ENCODE data around the gene CAVIN1.
"Not testable (repeated sequence)": the region's sequence is repeated elsewhere in the genome, so short reads cannot be mapped to it uniquely, and the experiment has no call there.

The CAVIN1 gene

DNA sequence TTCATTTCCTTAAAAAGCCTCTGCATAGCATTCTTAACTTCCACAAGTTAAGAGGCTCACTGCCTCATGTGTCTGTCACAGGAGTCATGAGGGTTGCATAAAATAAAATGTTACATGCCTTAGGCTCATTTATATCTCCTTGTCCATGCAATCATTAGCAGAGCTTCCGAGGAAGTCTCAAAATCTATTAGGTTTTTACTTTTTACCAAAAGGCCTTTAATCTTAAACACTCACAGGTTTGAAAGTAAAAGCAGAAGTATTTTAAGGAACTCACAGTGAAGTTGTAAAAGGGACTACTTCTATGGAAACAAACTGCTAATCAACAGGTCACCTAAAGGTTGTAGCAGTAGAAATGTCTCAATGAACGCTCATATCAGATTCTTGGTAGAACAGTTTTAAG, 30.4 kb upstream of the CAVIN1 start:
- H3K4me1 ChIP-seq, result peaks cover 0 to 18% (median 2%) of the 10 kb centered on the region in 4 donors
- peak overlapping the region in 1 of 2 donors; percentile 7 for H3K27ac ChIP-seq
- DNase-seq, result no peak
- H3K4me3 ChIP-seq, result no peak overlapping the region
- H3K36me3 ChIP-seq, result no peaks in the 10 kb centered on the region
- no peaks in the 10 kb centered on the region for H3K9me3 ChIP-seq
- intact Hi-C loops (cut with DNase I; ENCODE audit: low total_unique reads), result no loop called here
- H3K27me3 ChIP-seq, result no peaks in the 10 kb centered on the region
- TF ChIP-seq, protein P1, sequence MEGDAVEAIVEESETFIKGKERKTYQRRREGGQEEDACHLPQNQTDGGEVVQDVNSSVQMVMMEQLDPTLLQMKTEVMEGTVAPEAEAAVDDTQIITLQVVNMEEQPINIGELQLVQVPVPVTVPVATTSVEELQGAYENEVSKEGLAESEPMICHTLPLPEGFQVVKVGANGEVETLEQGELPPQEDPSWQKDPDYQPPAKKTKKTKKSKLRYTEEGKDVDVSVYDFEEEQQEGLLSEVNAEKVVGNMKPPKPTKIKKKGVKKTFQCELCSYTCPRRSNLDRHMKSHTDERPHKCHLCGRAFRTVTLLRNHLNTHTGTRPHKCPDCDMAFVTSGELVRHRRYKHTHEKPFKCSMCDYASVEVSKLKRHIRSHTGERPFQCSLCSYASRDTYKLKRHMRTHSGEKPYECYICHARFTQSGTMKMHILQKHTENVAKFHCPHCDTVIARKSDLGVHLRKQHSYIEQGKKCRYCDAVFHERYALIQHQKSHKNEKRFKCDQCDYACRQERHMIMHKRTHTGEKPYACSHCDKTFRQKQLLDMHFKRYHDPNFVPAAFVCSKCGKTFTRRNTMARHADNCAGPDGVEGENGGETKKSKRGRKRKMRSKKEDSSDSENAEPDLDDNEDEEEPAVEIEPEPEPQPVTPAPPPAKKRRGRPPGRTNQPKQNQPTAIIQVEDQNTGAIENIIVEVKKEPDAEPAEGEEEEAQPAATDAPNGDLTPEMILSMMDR (IDR thresholded peaks at IDR 0.05), result no peak

GRCh38 chr17:42451270-42451669, 28.2 kb upstream of the CAVIN1 start:
- DNase-seq; H3K4me3 ChIP-seq; intact Hi-C loops (cut with DNase I; ENCODE audit: low total_unique reads): not testable (repeated sequence)

GRCh38 chr17:42449838-42450237, 26.8 kb upstream of the CAVIN1 start:
- H3K27me3 ChIP-seq, result not testable (repeated sequence)

More at GRCh38 chr17:42451270-42451669, 28.2 kb upstream of the CAVIN1 start:
- H3K36me3 ChIP-seq, H3K27me3 ChIP-seq, H3K9me3 ChIP-seq, H3K4me1 ChIP-seq, H3K27ac ChIP-seq: not testable (repeated sequence)

DNA sequence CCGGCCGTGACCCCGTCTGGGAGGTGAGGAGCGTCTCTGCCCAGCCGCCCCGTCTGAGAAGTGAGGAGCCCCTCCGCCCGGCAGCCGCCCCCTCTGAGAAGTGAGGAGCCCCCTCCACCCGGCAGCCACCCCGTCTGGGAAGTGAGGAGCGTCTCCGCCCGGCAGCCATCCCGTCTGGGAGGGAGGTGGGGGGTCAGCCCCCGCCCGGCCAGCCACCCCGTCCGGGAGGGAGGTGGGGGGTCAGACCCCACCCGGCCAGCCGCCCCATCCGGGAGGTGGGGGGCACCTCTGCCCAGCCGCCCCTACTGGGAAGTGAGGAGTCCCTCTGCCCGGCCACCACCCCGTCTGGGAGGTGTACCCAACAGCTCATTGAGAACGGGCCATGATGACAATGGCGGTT, 26.1 kb upstream of the CAVIN1 start:
- intact Hi-C loops (cut with DNase I; ENCODE audit: low total_unique reads); H3K9me3 ChIP-seq: not testable (repeated sequence)

More at GRCh38 chr17:42449838-42450237, 26.8 kb upstream of the CAVIN1 start:
- H3K27ac ChIP-seq; DNase-seq; H3K9me3 ChIP-seq; H3K4me3 ChIP-seq; intact Hi-C loops (cut with DNase I; ENCODE audit: low total_unique reads); H3K4me1 ChIP-seq; H3K36me3 ChIP-seq: not testable (repeated sequence)

GRCh38 chr17:42442196-42442565, 19.1 kb upstream of the CAVIN1 start:
- Histone ChIP-seq H3K27ac (no peak overlapping the region), H3K4me3 (no peak overlapping the region), H3K27me3 (no peaks in the 10 kb centered on the region), H3K9me3 (no peaks in the 10 kb centered on the region), H3K4me1 (no peaks in the 10 kb centered on the region), H3K36me3 (no peaks in the 10 kb centered on the region)
- DNase-seq, result no peak
- intact Hi-C loops (cut with DNase I; ENCODE audit: low total_unique reads), result no loop called here
- TF ChIP-seq, protein P1 (IDR thresholded peaks at IDR 0.05), result no peak

More for the DNA sequence above, 26.1 kb upstream of the CAVIN1 start:
- H3K27me3 ChIP-seq, H3K36me3 ChIP-seq, H3K4me1 ChIP-seq, H3K27ac ChIP-seq, H3K4me3 ChIP-seq, DNase-seq: not testable (repeated sequence)

DNA sequence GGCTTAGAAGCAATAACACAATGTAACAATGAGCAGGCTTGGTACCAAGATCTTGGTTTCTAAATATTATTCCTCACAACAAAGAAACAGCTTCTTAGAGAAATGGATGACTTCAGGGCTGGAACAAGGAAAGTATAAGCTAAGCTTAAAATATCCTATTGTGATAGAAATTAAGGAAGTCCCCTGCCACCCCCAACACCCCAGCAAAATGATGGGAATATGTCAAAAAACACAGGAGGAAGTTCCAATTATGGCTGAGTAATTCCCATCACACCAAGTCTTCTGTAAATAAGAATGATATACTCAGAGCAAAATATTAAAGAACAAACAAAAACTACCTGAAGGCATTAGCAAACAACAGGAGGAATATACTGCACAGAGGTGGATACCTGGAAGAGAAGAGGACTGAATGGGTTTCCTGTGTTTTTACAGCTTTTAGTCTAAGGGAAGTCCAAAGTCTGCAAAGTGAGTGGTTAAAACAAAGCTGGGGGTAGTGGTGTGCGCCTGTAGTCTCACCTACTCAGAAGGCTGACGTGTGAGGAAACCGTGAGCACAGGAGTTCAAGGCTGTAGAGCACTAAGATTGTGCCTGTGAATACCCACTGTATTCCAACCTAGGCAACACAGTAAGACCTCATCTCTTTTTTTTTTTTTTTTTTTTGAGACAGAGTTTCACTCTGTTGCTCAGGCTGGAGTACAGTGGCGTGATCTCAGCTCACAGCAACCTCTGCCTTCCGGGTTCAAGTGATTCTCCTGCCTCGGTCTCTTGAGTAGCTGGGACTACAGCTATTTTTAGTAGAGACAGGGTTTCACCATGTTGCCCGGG, 18.5 kb upstream of the CAVIN1 start:
- no peaks in the 10 kb centered on the region for H3K27me3 ChIP-seq
- DNase-seq, result no peak
- peaks cover 0 to 5% (median 2%) of the 10 kb centered on the region in 4 donors for H3K4me1 ChIP-seq
- TF ChIP-seq, protein P1 (IDR thresholded peaks at IDR 0.05), result no peak
- intact Hi-C loops (cut with DNase I; ENCODE audit: low total_unique reads), result no loop called here
- no peaks in the 10 kb centered on the region for H3K36me3 ChIP-seq
- no peak overlapping the region for H3K27ac ChIP-seq
- H3K4me3 ChIP-seq, result no peak overlapping the region
- H3K9me3 ChIP-seq, result no peaks in the 10 kb centered on the region

GRCh38 chr17:42438600-42439567, 15.8 kb upstream of the CAVIN1 start:
- H3K4me1 ChIP-seq, result peaks cover 0 to 14% (median 2%) of the 10 kb centered on the region in 4 donors
- DNase-seq, result no peak
- no peaks in the 10 kb centered on the region for H3K27me3 ChIP-seq
- H3K36me3 ChIP-seq, result no peaks in the 10 kb centered on the region
- intact Hi-C loops (cut with DNase I; ENCODE audit: low total_unique reads), result no loop called here
- no peaks in the 10 kb centered on the region for H3K9me3 ChIP-seq
- H3K27ac ChIP-seq, result no peak overlapping the region
- no peak overlapping the region for H3K4me3 ChIP-seq
- TF ChIP-seq, protein P1 (IDR thresholded peaks at IDR 0.05), result peak in 1 of 2 experiments; percentile 19
